KMS-11 (cell line): Measurements from ENCODE around the gene RGL1.

Experiments used
- H2AFZ ChIP-seq: fragments of 200-600 bp; sonication (generic); 2 replicates; pipeline ENCODE4 v1.6.1; 2016; ENCODE audit warnings: antibody characterized with exemption, mixed run types, low read depth
- H3K27ac ChIP-seq: fragments of 200-600 bp; sonication (generic); 2 replicates; pipeline ENCODE4 v1.6.1; 2016; ENCODE audit warnings: mild to moderate bottlenecking, mixed run types
- H3K27me3 ChIP-seq: fragments of 200-600 bp; sonication (generic); 2 replicates; pipeline ENCODE4 v1.6.1; 2017; ENCODE audit warnings: mild to moderate bottlenecking, low read depth, mixed run types, moderate library complexity; ENCODE audit not compliant: insufficient read depth
- H3K36me3 ChIP-seq: fragments of 200-600 bp; sonication (generic); 2 replicates; pipeline ENCODE4 v1.6.1; 2017; ENCODE audit warnings: mild to moderate bottlenecking, mixed run types; ENCODE audit not compliant: insufficient read depth
- H3K4me1 ChIP-seq: fragments of 200-600 bp; sonication (generic); 2 replicates; pipeline ENCODE4 v1.6.1; 2016; ENCODE audit warnings: mild to moderate bottlenecking, low read depth, mixed run types; ENCODE audit not compliant: poor library complexity, severe bottlenecking
- H3K4me2 ChIP-seq: fragments of 200-600 bp; sonication (generic); 2 replicates; pipeline ENCODE4 v1.7.0; 2016; ENCODE audit warnings: mild to moderate bottlenecking, mixed run types
- H3K4me3 ChIP-seq: fragments of 200-600 bp; sonication (generic); IDR thresholded peaks from 2 replicates; pipeline ENCODE4 v1.6.1; 2017; ENCODE audit warnings: low read depth, low read length, mixed read lengths; ENCODE audit not compliant: insufficient read depth
- H3K79me2 ChIP-seq: fragments of 200-600 bp; sonication (generic); 2 replicates; pipeline ENCODE4 v1.6.1; 2016; ENCODE audit warnings: low read depth, mixed run types; ENCODE audit not compliant: insufficient read depth
- H3K9ac ChIP-seq: fragments of 200-600 bp; sonication (generic); 2 replicates; pipeline ENCODE4 v1.6.1; 2016; ENCODE audit warnings: mild to moderate bottlenecking, mixed run types
- H4K20me1 ChIP-seq: fragments of 200-600 bp; sonication (generic); 2 replicates; pipeline ENCODE4 v1.6.1; 2016; ENCODE audit warnings: mild to moderate bottlenecking, mixed run types; ENCODE audit not compliant: insufficient read depth
- CTCF ChIP-seq: fragments of 200-600 bp; sonication (generic); conservative IDR thresholded peaks from 2 replicates; pipeline ENCODE4 v1.6.1; 2017; ENCODE audit warnings: low read depth, mild to moderate bottlenecking, antibody characterized with exemption, low read length, moderate library complexity, mixed read lengths

The RGL1 gene

GRCh38 chr1:183812128-183812527 is 7.2 kb downstream of the RGL1 start:
- Histone ChIP-seq H2AFZ (no peak overlapping the region), H3K36me3 (no peaks in the 10 kb centered on the region), H4K20me1 (peaks cover 4% of the 10 kb centered on the region; the same call in 1 of the 2 replicates), H3K9ac (no peak overlapping the region), H3K27me3 (no peaks in the 10 kb centered on the region), H3K4me3 (no peak overlapping the region), H3K27ac (peak overlapping the region; percentile 18; the same call in 1 of the 2 replicates), H3K4me1 (peaks cover 98% of the 10 kb centered on the region), H3K79me2 (peaks cover 100% of the 10 kb centered on the region), H3K4me2 (peak overlapping the region; percentile 98)
- no peak for TF ChIP-seq CTCF

- H3K4me1 ChIP-seq: peaks cover 100% of the 10 kb centered on the region
- peaks cover 4% of the 10 kb centered on the region; the same call in 1 of the 2 replicates for H4K20me1 ChIP-seq
- H2AFZ ChIP-seq: no peak overlapping the region
- H3K36me3 ChIP-seq: no peaks in the 10 kb centered on the region
- H3K27me3 ChIP-seq: no peaks in the 10 kb centered on the region
- no peak for TF ChIP-seq CTCF
- H3K79me2 ChIP-seq: peaks cover 98% of the 10 kb centered on the region
- H3K4me2 ChIP-seq: peak overlapping the region; percentile 98
- peak overlapping the region; percentile 18; the same call in 1 of the 2 replicates for H3K27ac ChIP-seq
- no peak overlapping the region for H3K9ac ChIP-seq
- no peak overlapping the region for H3K4me3 ChIP-seq
Measured at GRCh38 chr1:183812686-183813569, 8.0 kb downstream of the RGL1 start.

GRCh38 chr1:183814121-183814681 is 9.3 kb downstream of the RGL1 start:
- Histone ChIP-seq H4K20me1 (peaks cover 4% of the 10 kb centered on the region; the same call in 1 of the 2 replicates), H3K4me3 (no peak overlapping the region), H3K4me2 (peak overlapping the region; percentile 98), H3K9ac (no peak overlapping the region), H3K27me3 (no peaks in the 10 kb centered on the region), H3K36me3 (no peaks in the 10 kb centered on the region), H3K4me1 (peaks cover 100% of the 10 kb centered on the region), H3K79me2 (peaks cover 98% of the 10 kb centered on the region), H3K27ac (peak overlapping the region; percentile 18; the same call in 1 of the 2 replicates), H2AFZ (no peak overlapping the region)
- no peak for TF ChIP-seq CTCF

GRCh38 chr1:183816110-183816509 is 11.2 kb downstream of the RGL1 start:
- H4K20me1 ChIP-seq: peaks cover 4% of the 10 kb centered on the region; the same call in 1 of the 2 replicates
- no peak overlapping the region for H3K9ac ChIP-seq
- peak overlapping the region; percentile 61; the same call in 1 of the 2 replicates for H3K27ac ChIP-seq
- H3K36me3 ChIP-seq: no peaks in the 10 kb centered on the region
- H3K79me2 ChIP-seq: peaks cover 98% of the 10 kb centered on the region
- peaks cover 100% of the 10 kb centered on the region for H3K4me1 ChIP-seq
- H3K27me3 ChIP-seq: no peaks in the 10 kb centered on the region
- peak overlapping the region; percentile 49 for H3K4me2 ChIP-seq
- no peak overlapping the region for H3K4me3 ChIP-seq
- TF ChIP-seq CTCF: no peak
- no peak overlapping the region for H2AFZ ChIP-seq
